ENCODE results near the gene ZNF614.
"Not testable (repeated sequence)": the region's sequence is repeated elsewhere in the genome, so short reads cannot be mapped to it uniquely, and the experiment has no call there.

Gene ZNF614

GRCh38 chr19:51986309-51987291 is 41.6 kb downstream of the ZNF614 start, which contains the start of gene ZNF350:
Gene ZNF350 (minus strand): TSS chr19:51986840. CDS start chr19:51974360, 12,480 bp downstream.
- DNase-seq: peak; percentile 72

- DNase-seq: no peak
Measured at GRCh38 chr19:51983361-51983760, 44.8 kb downstream of the ZNF614 start.

DNA sequence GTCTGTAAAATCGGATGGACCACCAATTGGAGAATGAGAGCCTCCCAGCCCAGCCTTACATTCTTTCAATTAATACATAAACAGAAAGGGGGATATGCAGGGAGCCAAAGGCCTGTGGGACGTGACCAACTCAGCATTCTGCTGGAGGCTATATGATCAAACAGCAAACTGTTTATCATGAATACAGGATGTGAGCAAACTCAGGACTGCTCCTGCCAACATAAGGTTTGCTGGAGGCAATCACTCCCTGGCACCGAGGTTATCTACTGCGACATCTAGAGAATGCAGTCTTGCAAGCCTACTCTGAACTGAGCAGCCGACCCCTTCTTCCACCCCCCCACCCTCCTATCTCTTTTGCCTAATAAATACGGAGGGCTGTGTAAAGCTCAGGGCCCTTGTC is 47.3 kb downstream of the ZNF614 start:
- not testable (repeated sequence) for DNase-seq

GRCh38 chr19:51980116-51980736 is 48.0 kb downstream of the ZNF614 start:
- DNase-seq: no peak

DNA sequence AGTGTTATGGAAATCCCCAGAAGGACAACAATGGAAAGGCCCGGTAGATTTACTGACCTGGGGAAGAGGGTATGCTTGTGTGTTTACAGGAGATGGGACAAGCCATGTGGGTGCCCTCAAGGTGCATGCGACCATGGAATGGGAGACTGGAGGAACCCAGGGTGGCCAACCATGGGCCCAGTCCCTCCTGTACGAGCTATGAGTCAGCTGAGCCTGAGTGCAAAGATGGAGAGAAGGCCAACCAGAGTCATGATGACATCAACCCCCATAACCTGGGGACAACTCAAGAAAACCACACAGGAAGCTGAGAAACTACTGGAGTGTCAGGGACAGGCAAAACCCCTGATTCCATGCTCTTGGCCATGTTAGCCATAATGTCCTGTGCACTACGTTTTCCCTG is 49.3 kb downstream of the ZNF614 start:
- DNase-seq: no peak

GRCh38 chr19:51977346-51977745 is 50.8 kb downstream of the ZNF614 start:
- DNase-seq: no peak

- no peak for DNase-seq
Measured at GRCh38 chr19:51976852-51977251, 51.3 kb downstream of the ZNF614 start.

- not testable (repeated sequence) for DNase-seq
Measured at GRCh38 chr19:51975787-51976186, 52.4 kb downstream of the ZNF614 start.

GRCh38 chr19:51971624-51972023 is 56.6 kb downstream of the ZNF614 start:
- no peak for DNase-seq

GRCh38 chr19:51970718-51971117 is 57.5 kb downstream of the ZNF614 start:
- no peak for DNase-seq

DNA sequence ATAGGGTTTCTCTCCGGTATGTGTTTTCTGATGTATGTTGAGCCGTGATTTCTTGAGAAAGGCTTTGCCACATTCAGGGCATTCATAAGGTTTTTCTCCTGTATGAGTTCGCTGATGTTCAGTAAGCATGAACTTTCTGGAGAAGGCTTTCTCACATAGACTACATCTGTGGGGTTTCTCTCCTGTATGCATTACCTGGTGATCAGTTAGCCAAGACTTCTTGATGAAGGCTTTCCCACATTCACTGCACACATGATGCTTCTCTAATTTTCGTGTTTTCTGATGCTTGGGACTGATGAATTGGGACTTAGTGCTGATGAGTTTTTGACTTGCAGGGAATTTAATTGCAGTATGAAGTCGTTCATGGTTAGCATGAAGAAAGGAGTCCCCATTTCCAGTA is 62.6 kb downstream of the ZNF614 start:
- no peak for DNase-seq
